Thyroid gland (tissue), 4 donors: ENCODE data around the gene CDYL2.

Experiments used
- CTCF ChIP-seq, 6 experiments: fragments of 200-600 bp in 3 of 6; fragments of 450-650 bp in 3 of 6; sonication (generic) in 3 of 6; IDR thresholded peaks; one replicate each; pipeline ENCODE4 v1.5.1; 2016 to 2019; ENCODE audit warnings: antibody characterized with exemption in 6 of 6, mild to moderate bottlenecking in 2 of 6, inconsistent platforms in 1 of 6, moderate library complexity in 1 of 6
- POLR2A ChIP-seq, 2 donors: fragments of 450-650 bp; IDR thresholded peaks; one replicate each; pipeline ENCODE4 v1.6.1; 2017; ENCODE audit warnings: antibody characterized with exemption in 2 of 2, mild to moderate bottlenecking in 2 of 2, moderate library complexity in 1 of 2

DNA sequence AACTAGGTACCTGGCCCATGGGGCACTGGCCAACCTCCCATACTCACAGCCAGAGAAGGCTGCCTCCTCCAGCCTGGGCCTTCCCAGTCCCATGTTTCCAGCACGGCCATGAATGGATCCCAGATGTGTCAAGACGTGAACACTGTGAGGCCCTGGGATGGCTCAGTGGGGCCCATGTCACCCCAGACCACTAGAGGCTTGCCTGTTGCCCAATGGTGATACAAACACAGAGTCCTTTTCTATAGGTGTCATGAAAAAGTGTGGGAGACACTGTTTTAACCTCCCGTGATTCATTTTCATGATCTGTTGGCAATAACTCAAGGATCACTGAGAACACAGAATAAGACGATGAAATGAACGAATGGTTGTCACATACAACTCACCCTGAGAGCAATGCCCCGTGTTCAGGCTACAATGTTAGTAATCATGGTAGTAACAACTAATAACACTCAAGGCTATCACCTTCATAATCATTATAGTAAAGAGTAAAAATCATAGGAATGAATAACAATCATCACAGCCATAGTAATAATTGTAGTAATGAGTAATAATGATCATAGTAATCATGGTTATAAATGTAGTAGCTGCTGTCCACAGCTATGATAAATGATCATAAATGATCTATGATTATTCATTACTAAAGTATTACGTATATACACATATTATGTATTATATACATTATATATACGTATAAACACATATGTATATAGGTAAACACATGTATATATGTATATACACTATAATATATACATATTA lies 199.6 kb downstream of the CDYL2 start:
- TF ChIP-seq CTCF (IDR thresholded peaks at IDR 0.05) (no peak), POLR2A (IDR thresholded peaks at IDR 0.05) (no peak)
